GM18907 (cell line): ENCODE measurements around the gene SHISAL2A.

Experiments used
- ATAC-seq: cut with Tn5 transposase; IDR thresholded peaks from one replicate; pipeline ENCODE4 v1.9.1; 2021; ENCODE audit warnings: mild to moderate bottlenecking, moderate library complexity; ENCODE audit not compliant: unreplicated experiment

The SHISAL2A gene

GRCh38 chr1:52615489-52616042 is 17.4 kb upstream of the SHISAL2A start:
- no peak for ATAC-seq

GRCh38 chr1:52621950-52622349 is 11.0 kb upstream of the SHISAL2A start:
- ATAC-seq = no peak

GRCh38 chr1:52623812-52624211 is 9.2 kb upstream of the SHISAL2A start:
- no peak for ATAC-seq

- no peak for ATAC-seq
Observed at GRCh38 chr1:52627028-52627427, 5.9 kb upstream of the SHISAL2A start.

- ATAC-seq = no peak
Observed at GRCh38 chr1:52628614-52629324, 4.2 kb upstream of the SHISAL2A start.

GRCh38 chr1:52629325-52629643 is 3.7 kb upstream of the SHISAL2A start:
- no peak for ATAC-seq

GRCh38 chr1:52629667-52630066 is 3.3 kb upstream of the SHISAL2A start:
- ATAC-seq = no peak

- no peak for ATAC-seq
Observed at GRCh38 chr1:52631759-52632331, 1.1 kb upstream of the SHISAL2A start.

- ATAC-seq = no peak
Observed at GRCh38 chr1:52633291-52633754, 355 bp downstream of the SHISAL2A start.

- no peak for ATAC-seq
Observed at GRCh38 chr1:52634111-52634510, 1.1 kb downstream of the SHISAL2A start.

- ATAC-seq = no peak
Observed at GRCh38 chr1:52635321-52636089, 2.5 kb downstream of the SHISAL2A start.

- peak; percentile 79 for ATAC-seq
Observed at GRCh38 chr1:52636721-52637695, 4.0 kb downstream of the SHISAL2A start.

GRCh38 chr1:52637946-52638345 is 5.0 kb downstream of the SHISAL2A start:
- ATAC-seq = no peak

GRCh38 chr1:52640697-52641096 is 7.7 kb downstream of the SHISAL2A start:
- no peak for ATAC-seq

- no peak for ATAC-seq
Observed at GRCh38 chr1:52641307-52641706, 8.3 kb downstream of the SHISAL2A start.

- ATAC-seq = no peak
Observed at GRCh38 chr1:52645261-52645660, 12.3 kb downstream of the SHISAL2A start.

- ATAC-seq = no peak
Observed at GRCh38 chr1:52651904-52652303, 18.9 kb downstream of the SHISAL2A start.

- no peak for ATAC-seq
Observed at GRCh38 chr1:52653207-52653849, 20.4 kb downstream of the SHISAL2A start.

GRCh38 chr1:52654063-52654462 is 21.1 kb downstream of the SHISAL2A start:
- ATAC-seq = no peak

- ATAC-seq = no peak
Observed at GRCh38 chr1:52657702-52658101, 24.7 kb downstream of the SHISAL2A start.
